GM18873 (cell line): ENCODE measurements around the gene SPIRE2.
"Not testable (repeated sequence)": the region's sequence is repeated elsewhere in the genome, so short reads cannot be mapped to it uniquely, and the experiment has no call there.

ENCODE experiments used
- ATAC-seq: cut with Tn5 transposase; IDR thresholded peaks from one replicate; pipeline ENCODE4 v1.9.1; 2021; ENCODE audit warnings: mild to moderate bottlenecking, moderate library complexity, moderate number of reproducible peaks; ENCODE audit not compliant: unreplicated experiment, low FRiP score

SPIRE2 gene

GRCh38 chr16:89836484-89836883, 8.2 kb downstream of the SPIRE2 start:
- ATAC-seq, result not testable (repeated sequence)

- ATAC-seq, result no peak
Measured at GRCh38 chr16:89837014-89837546, 8.8 kb downstream of the SPIRE2 start.

- ATAC-seq, result no peak
Measured at GRCh38 chr16:89841275-89841674, 13.0 kb downstream of the SPIRE2 start.

GRCh38 chr16:89842471-89843408, 14.5 kb downstream of the SPIRE2 start:
- ATAC-seq, result no peak

GRCh38 chr16:89843409-89844350, 15.4 kb downstream of the SPIRE2 start:
- ATAC-seq, result no peak

GRCh38 chr16:89844739-89845339, 16.6 kb downstream of the SPIRE2 start:
- no peak for ATAC-seq

GRCh38 chr16:89845417-89845816, 17.1 kb downstream of the SPIRE2 start:
- ATAC-seq, result no peak

GRCh38 chr16:89847051-89847939, 19.0 kb downstream of the SPIRE2 start:
- no peak for ATAC-seq

- ATAC-seq, result no peak
Measured at GRCh38 chr16:89847940-89848297, 19.6 kb downstream of the SPIRE2 start.

- no peak for ATAC-seq
Measured at GRCh38 chr16:89848974-89849373, 20.7 kb downstream of the SPIRE2 start.

- no peak for ATAC-seq
Measured at GRCh38 chr16:89853306-89853993, 25.2 kb downstream of the SPIRE2 start.

- ATAC-seq, result no peak
Measured at GRCh38 chr16:89855301-89855945, 27.1 kb downstream of the SPIRE2 start.

- no peak for ATAC-seq
Measured at GRCh38 chr16:89855986-89856385, 27.7 kb downstream of the SPIRE2 start.

GRCh38 chr16:89858973-89859614, 30.8 kb downstream of the SPIRE2 start:
- no peak for ATAC-seq

GRCh38 chr16:89859615-89860007, 31.3 kb downstream of the SPIRE2 start:
- ATAC-seq, result no peak

- no peak for ATAC-seq
Measured at GRCh38 chr16:89860747-89861304, 32.6 kb downstream of the SPIRE2 start.

- no peak for ATAC-seq
Measured at GRCh38 chr16:89861648-89862047, 33.4 kb downstream of the SPIRE2 start.

- ATAC-seq, result no peak
Measured at GRCh38 chr16:89862732-89863131, 34.5 kb downstream of the SPIRE2 start.
